Activated CD8-positive, alpha-beta T cell treated with anti-CD3 and anti-CD28 coated beads for 36 hours (primary cell): ENCODE data around the gene SIN3B. TPM values are rescaled to one million over a fixed set of nuclear protein-coding genes. Genes with fewer than 3 reads are reported as not detected.

ENCODE experiments used
- ATAC-seq: fragments of 200-7000 bp; cut with Tn5 transposase; one replicate; pipeline ENCODE4 v1.10.0; 2021; ENCODE audit warnings: mild to moderate bottlenecking, moderate library complexity
- CTCF ChIA-PET: fragments of 350-600 bp; sonication (Branson Sonifier 250); formaldehyde crosslinking; loops from one replicate; lab custom pipeline; 2021; ENCODE audit warnings: antibody characterized with exemption; lab: Charles Lee
- POLR2A ChIA-PET: fragments of 350-600 bp; sonication (Branson Sonifier 250); formaldehyde crosslinking; loops from one replicate; lab custom pipeline; 2021; ENCODE audit warnings: antibody characterized with exemption; lab: Charles Lee
- DNase-seq: peaks from one replicate; pipeline ENCODE4 v3.0.0-alpha.2; 2020
- H3K27ac Mint-ChIP-seq: one replicate; pipeline ENCODE4 v1.8.0; 2021; ENCODE audit warnings: mild to moderate bottlenecking, mixed read lengths
- H3K27me3 Mint-ChIP-seq: one replicate; pipeline ENCODE4 v1.8.0; 2021; ENCODE audit warnings: mixed read lengths
- H3K36me3 Mint-ChIP-seq: one replicate; pipeline ENCODE4 v1.8.0; 2021; ENCODE audit warnings: low read depth, mixed read lengths
- H3K4me1 Mint-ChIP-seq: one replicate; pipeline ENCODE4 v1.8.0; 2021; ENCODE audit warnings: low read depth, mixed read lengths
- H3K4me3 Mint-ChIP-seq: one replicate; pipeline ENCODE4 v1.8.0; 2021; ENCODE audit warnings: mild to moderate bottlenecking, moderate library complexity, mixed read lengths
- H3K9me3 Mint-ChIP-seq: one replicate; pipeline ENCODE4 v1.8.0; 2021; ENCODE audit warnings: mixed read lengths
- intact Hi-C: fragments of 100-400 bp; cut with micrococcal nuclease; formaldehyde crosslinking; loops from one replicate; pipeline ENCODE4 v1.10.0; 2022
- total RNA-seq, 2 experiments: library from RNA; stranded (reverse); gene quantifications; one replicate each; pipeline ENCODE4 v1.2.3, GENCODE V29; 2021
- TF ChIP-seq, protein P1 (sequence below): fragments of 200-600 bp; IDR thresholded peaks from one replicate; pipeline ENCODE4 v1.8.0; 2022; ENCODE audit warnings: antibody characterized with exemption, mild to moderate bottlenecking

SIN3B gene
- total RNA-seq, 2 experiments from 2014 or later, result 27.6 to 31.6 TPM

DNA sequence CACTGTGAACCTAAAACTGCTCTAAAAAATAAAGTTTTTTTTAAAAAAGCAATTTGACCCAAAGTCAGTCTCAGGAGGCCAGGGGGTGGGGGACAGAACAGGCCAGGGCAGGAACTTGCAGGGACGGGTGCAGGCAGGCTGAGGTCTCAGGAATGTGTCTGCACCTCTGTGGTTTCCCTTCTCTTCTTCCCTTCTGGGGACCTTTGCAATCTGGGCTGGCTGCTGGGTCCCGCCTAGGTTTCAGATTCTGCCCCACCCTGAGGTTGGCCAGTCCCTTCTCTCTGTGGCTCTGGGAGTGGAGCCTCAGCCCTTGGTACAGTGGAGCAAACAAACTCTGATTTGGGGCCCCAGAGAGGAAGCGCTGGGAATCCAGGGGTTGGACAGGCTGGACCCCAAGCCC, 54.3 kb downstream of the SIN3B start:
- Mint-ChIP-seq H3K36me3 (peaks cover 24% of the 10 kb centered on the region), H3K4me1 (peaks cover 1% of the 10 kb centered on the region), H3K27me3 (no peaks in the 10 kb centered on the region), H3K4me3 (no peak overlapping the region), H3K27ac (no peak overlapping the region), H3K9me3 (peaks cover 23% of the 10 kb centered on the region)
- ATAC-seq, result no peak
- intact Hi-C loops, result no loop called here
- POLR2A ChIA-PET, result no interaction called here
- CTCF ChIA-PET, result no interaction called here
- no peak for DNase-seq
- TF ChIP-seq, protein P1, sequence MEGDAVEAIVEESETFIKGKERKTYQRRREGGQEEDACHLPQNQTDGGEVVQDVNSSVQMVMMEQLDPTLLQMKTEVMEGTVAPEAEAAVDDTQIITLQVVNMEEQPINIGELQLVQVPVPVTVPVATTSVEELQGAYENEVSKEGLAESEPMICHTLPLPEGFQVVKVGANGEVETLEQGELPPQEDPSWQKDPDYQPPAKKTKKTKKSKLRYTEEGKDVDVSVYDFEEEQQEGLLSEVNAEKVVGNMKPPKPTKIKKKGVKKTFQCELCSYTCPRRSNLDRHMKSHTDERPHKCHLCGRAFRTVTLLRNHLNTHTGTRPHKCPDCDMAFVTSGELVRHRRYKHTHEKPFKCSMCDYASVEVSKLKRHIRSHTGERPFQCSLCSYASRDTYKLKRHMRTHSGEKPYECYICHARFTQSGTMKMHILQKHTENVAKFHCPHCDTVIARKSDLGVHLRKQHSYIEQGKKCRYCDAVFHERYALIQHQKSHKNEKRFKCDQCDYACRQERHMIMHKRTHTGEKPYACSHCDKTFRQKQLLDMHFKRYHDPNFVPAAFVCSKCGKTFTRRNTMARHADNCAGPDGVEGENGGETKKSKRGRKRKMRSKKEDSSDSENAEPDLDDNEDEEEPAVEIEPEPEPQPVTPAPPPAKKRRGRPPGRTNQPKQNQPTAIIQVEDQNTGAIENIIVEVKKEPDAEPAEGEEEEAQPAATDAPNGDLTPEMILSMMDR, result no peak

GRCh38 chr19:16885166-16885565, 56.0 kb downstream of the SIN3B start:
- TF ChIP-seq, protein P1, result no peak
- H3K9me3 Mint-ChIP-seq, result peaks cover 23% of the 10 kb centered on the region
- POLR2A ChIA-PET, result no interaction called here
- intact Hi-C loops, result no loop called here
- no peak for DNase-seq
- no peak overlapping the region for H3K4me3 Mint-ChIP-seq
- peaks cover 5% of the 10 kb centered on the region for H3K4me1 Mint-ChIP-seq
- peaks cover 9% of the 10 kb centered on the region for H3K36me3 Mint-ChIP-seq
- no peak overlapping the region for H3K27ac Mint-ChIP-seq
- H3K27me3 Mint-ChIP-seq, result peaks cover 6% of the 10 kb centered on the region
- CTCF ChIA-PET, result no interaction called here
- no peak for ATAC-seq

DNA sequence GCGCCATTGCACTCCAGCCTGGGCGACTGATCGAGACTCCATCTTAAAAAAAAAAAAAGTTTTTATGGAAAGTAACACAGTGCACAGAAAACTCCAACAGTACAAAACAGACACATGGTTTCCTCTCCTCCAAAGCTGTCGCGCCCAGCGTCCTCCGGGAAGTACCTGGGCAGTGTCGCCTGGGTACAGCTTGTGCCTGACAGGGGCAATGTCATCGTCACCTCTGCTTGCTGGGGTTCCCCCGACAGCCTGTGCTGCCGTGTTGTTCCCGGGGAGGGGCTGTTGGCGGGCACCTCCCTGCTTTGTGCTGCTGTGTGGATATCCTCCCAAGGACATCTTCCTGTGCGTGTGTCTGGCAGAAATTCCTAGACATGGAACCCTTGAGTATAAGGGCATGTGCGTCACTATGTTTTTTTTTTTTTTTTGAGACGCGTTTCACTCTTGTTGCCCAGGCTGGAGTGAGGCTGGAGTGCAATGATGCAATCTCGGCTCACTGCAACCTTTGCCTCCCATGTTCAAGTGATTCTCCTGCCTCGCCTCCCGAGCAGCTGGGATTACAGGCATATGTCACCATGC, 57.2 kb downstream of the SIN3B start:
- ATAC-seq (no peak), DNase-seq (no peak)
- Mint-ChIP-seq H3K9me3 (peaks cover 13% of the 10 kb centered on the region), H3K4me1 (peaks cover 5% of the 10 kb centered on the region), H3K36me3 (no peaks in the 10 kb centered on the region), H3K27ac (no peak overlapping the region), H3K4me3 (no peak overlapping the region), H3K27me3 (peaks cover 14% of the 10 kb centered on the region)
- ChIA-PET CTCF (no interaction called here), POLR2A (no interaction called here)
- TF ChIP-seq, protein P1, result no peak
- intact Hi-C loops, result no loop called here

- intact Hi-C loops, result no loop called here
- peaks cover 22% of the 10 kb centered on the region for H3K27me3 Mint-ChIP-seq
- DNase-seq (no peak), ATAC-seq (no peak)
- H3K9me3 Mint-ChIP-seq, result peaks cover 4% of the 10 kb centered on the region
- H3K36me3 Mint-ChIP-seq, result no peaks in the 10 kb centered on the region
- TF ChIP-seq, protein P1, result no peak
- no peak overlapping the region for H3K4me3 Mint-ChIP-seq
- POLR2A ChIA-PET, result no interaction called here
- peaks cover 5% of the 10 kb centered on the region for H3K4me1 Mint-ChIP-seq
- no peak overlapping the region for H3K27ac Mint-ChIP-seq
- CTCF ChIA-PET, result no interaction called here
These were observed 58.4 kb downstream of the SIN3B start for GRCh38 chr19:16887353-16888265.
